H1 (cell line): Measurements from ENCODE around the gene BAAT. TPM values are rescaled to one million over a fixed set of nuclear protein-coding genes. Genes with fewer than 3 reads are reported as not detected.

ENCODE experiments used
- CHD7 ChIP-seq: fragments of 300-600 bp; sonication (generic); IDR thresholded peaks from 2 replicates; pipeline ENCODE4 v1.7.1; 2012; ENCODE audit warnings: low read length, moderate library complexity, mild to moderate bottlenecking, inconsistent platforms; ENCODE audit not compliant: insufficient replicate concordance
- KDM4A ChIP-seq: IDR thresholded peaks from one replicate; pipeline ENCODE4 v1.7.1; 2012; ENCODE audit warnings: low read depth, mild to moderate bottlenecking, moderate library complexity, low read length, inconsistent platforms; ENCODE audit not compliant: severe bottlenecking
- polyA plus RNA-seq, 7 experiments: library from polyadenylated mRNA; depleted of rRNA in 3 of 7; stranded (reverse) in 5 of 7; unstranded in 2 of 7; fragments of >200 nt in 5 of 7; fragments of 200-250 nt in 2 of 7; gene quantifications; 1 replicate in 5 of 7; 2 replicates in 1 of 7; 4 replicates in 1 of 7; pipeline versions ENCODE4 v1.2.1 to v1.2.3, GENCODE V29; 2011 to 2013; ENCODE audit warnings: missing spikeins in 2 of 7, mixed read lengths in 2 of 7
- total RNA-seq: library from RNA; stranded (reverse); fragmentation: NEBNext Ultra II Directional; extraction: Animal tissue kit (Norgen Biotek cat#: 25700); gene quantifications from 2 replicates; pipeline ENCODE4 v1.2.1, GENCODE V29; 2021

The BAAT gene
- total and polyA plus RNA-seq, 2 of the 8 experiments (the other 6 are each of a cell fraction or from before 2014, with no cell fraction given), result 0.09 to 0.17 TPM

- TF ChIP-seq CHD7 (no peak), KDM4A (no peak)
Observed at GRCh38 chr9:101399643-101399970, 14.8 kb upstream of the BAAT start (continued).
